Naive thymus-derived CD8-positive, alpha-beta T cell (primary cell): ENCODE results near the gene SIGLECL1. TPM values are rescaled to one million over a fixed set of nuclear protein-coding genes. Genes with fewer than 3 reads are reported as not detected.
"Not testable (repeated sequence)": the region's sequence is repeated elsewhere in the genome, so short reads cannot be mapped to it uniquely, and the experiment has no call there.

ENCODE experiments used
- ATAC-seq, 2 donors: fragments of 150-1000 bp; cut with Tn5 transposase in 1 of 2; sonication (Bioruptor Pico), chemical (Tn5 transposase) in 1 of 2; 1 replicate in 1 of 2; 2 replicates in 1 of 2; pipeline ENCODE4 v1.10.0; 2021; ENCODE audit warnings: mild to moderate bottlenecking in 2 of 2, moderate library complexity in 2 of 2
- POLR2A ChIA-PET: fragments of 350-600 bp; sonication (Branson Sonifier 250); formaldehyde crosslinking; loops from one replicate; lab custom pipeline; 2021; ENCODE audit warnings: antibody characterized with exemption; lab: Charles Lee
- DNase-seq, 10 donors: peaks; one replicate each; pipeline versions ENCODE4 v3.0.0 to v3.0.0-alpha.2; 2020 to 2022
- H3K27ac Mint-ChIP-seq, 10 donors: one replicate each; pipeline ENCODE4 v1.8.0; 2020 to 2022; ENCODE audit warnings: mild to moderate bottlenecking in 10 of 10, mixed read lengths in 10 of 10, moderate library complexity in 4 of 10, inconsistent platforms in 1 of 10
- H3K27me3 Mint-ChIP-seq, 5 donors: one replicate each; pipeline ENCODE4 v1.8.0; 2021 to 2022; ENCODE audit warnings: mixed read lengths in 5 of 5
- H3K36me3 Mint-ChIP-seq, 3 donors: one replicate each; pipeline ENCODE4 v1.8.0; 2020 to 2022; ENCODE audit warnings: mixed read lengths in 3 of 3, mild to moderate bottlenecking in 2 of 3, inconsistent platforms in 1 of 3
- H3K4me1 Mint-ChIP-seq, 4 donors: one replicate each; pipeline ENCODE4 v1.8.0; 2021 to 2022; ENCODE audit warnings: mixed read lengths in 4 of 4
- H3K4me3 Mint-ChIP-seq, 10 donors: one replicate each; pipeline ENCODE4 v1.8.0; 2020 to 2022; ENCODE audit warnings: mild to moderate bottlenecking in 10 of 10, mixed read lengths in 10 of 10, moderate library complexity in 6 of 10, inconsistent platforms in 1 of 10
- H3K9me3 Mint-ChIP-seq, 9 donors: one replicate each; pipeline ENCODE4 v1.8.0; 2020 to 2022; ENCODE audit warnings: mixed read lengths in 9 of 9, mild to moderate bottlenecking in 3 of 9, inconsistent platforms in 1 of 9, moderate library complexity in 1 of 9
- polyA plus RNA-seq, 3 donors: library from polyadenylated mRNA; unstranded; fragments of 300-500 nt; fragmentation: Illumina TruSeq; gene quantifications; one replicate each; pipeline ENCODE4 v1.2.3, GENCODE V29; 2021
- total RNA-seq, 8 experiments: library from RNA in 2 of 8; stranded (reverse) in 2 of 8; gene quantifications; one replicate each; pipeline ENCODE4 v1.2.3 and lab custom pipeline; 2021 to 2026

The SIGLECL1 gene
- total and polyA plus RNA-seq, 5 experiments from 2014 or later = not detected

- H3K9me3 Mint-ChIP-seq, ATAC-seq, H3K36me3 Mint-ChIP-seq, H3K4me1 Mint-ChIP-seq, H3K27ac Mint-ChIP-seq, DNase-seq, POLR2A ChIA-PET: not testable (repeated sequence)
- peak within 1 kb of the TSS in 1 of 10 donors; percentile 60 for H3K4me3 Mint-ChIP-seq
- peaks cover 18 to 74% (median 41%) of the 10 kb centered on the region in 5 donors for H3K27me3 Mint-ChIP-seq
These were observed 25.9 kb upstream of the SIGLECL1 start, which contains the start of gene CD33 for GRCh38 chr19:51224898-51225393. CD33 (plus strand) TSS chr19:51225080; CDS start chr19:51225119, 39 bp downstream.

- POLR2A ChIA-PET = no interaction called here
- Mint-ChIP-seq H3K36me3 (no peaks in the 10 kb centered on the region), H3K27me3 (peaks cover 15 to 73% (median 38%) of the 10 kb centered on the region in 5 donors), H3K4me3 (no peak overlapping the region), H3K9me3 (no peaks in the 10 kb centered on the region), H3K4me1 (no peaks in the 10 kb centered on the region), H3K27ac (no peak overlapping the region)
- DNase-seq (no peak), ATAC-seq (no peak)
These were observed 24.8 kb upstream of the SIGLECL1 start for GRCh38 chr19:51226067-51226466.

GRCh38 chr19:51227326-51227725 lies 23.6 kb upstream of the SIGLECL1 start:
- Mint-ChIP-seq H3K4me1 (no peaks in the 10 kb centered on the region), H3K36me3 (peaks cover 0 to 3% (median 3%) of the 10 kb centered on the region in 3 donors)

GRCh38 chr19:51227966-51228365 lies 22.9 kb upstream of the SIGLECL1 start:
- no peak for DNase-seq
- Mint-ChIP-seq H3K27ac (no peak overlapping the region), H3K9me3 (peaks cover 0 to 8% (median 0%) of the 10 kb centered on the region in 9 donors), H3K4me1 (no peaks in the 10 kb centered on the region), H3K4me3 (no peak overlapping the region), H3K27me3 (peaks cover 21 to 91% (median 41%) of the 10 kb centered on the region in 5 donors), H3K36me3 (peaks cover 0 to 8% (median 4%) of the 10 kb centered on the region in 3 donors)
- POLR2A ChIA-PET = no interaction called here
- no peak for ATAC-seq

More at GRCh38 chr19:51227326-51227725, 23.6 kb upstream of the SIGLECL1 start:
- no peak for ATAC-seq
- H3K27me3 Mint-ChIP-seq = peaks cover 19 to 85% (median 42%) of the 10 kb centered on the region in 5 donors
- POLR2A ChIA-PET = no interaction called here
- peaks cover 0 to 3% (median 0%) of the 10 kb centered on the region in 9 donors for H3K9me3 Mint-ChIP-seq
- H3K27ac Mint-ChIP-seq = no peak overlapping the region
- no peak for DNase-seq
- no peak overlapping the region for H3K4me3 Mint-ChIP-seq

GRCh38 chr19:51240866-51241265 lies 10.0 kb upstream of the SIGLECL1 start:
- POLR2A ChIA-PET = no interaction called here
- H3K27me3 Mint-ChIP-seq = peaks cover 9 to 30% (median 12%) of the 10 kb centered on the region in 5 donors
- no peak overlapping the region for H3K4me3 Mint-ChIP-seq
- H3K27ac Mint-ChIP-seq = no peak overlapping the region
- DNase-seq = no peak
- H3K36me3 Mint-ChIP-seq = peaks cover 0 to 7% (median 0%) of the 10 kb centered on the region in 3 donors
- H3K4me1 Mint-ChIP-seq = peaks cover 3 to 12% (median 7%) of the 10 kb centered on the region in 4 donors
- H3K9me3 Mint-ChIP-seq = peaks cover 0 to 3% (median 0%) of the 10 kb centered on the region in 9 donors
- no peak for ATAC-seq

- POLR2A ChIA-PET = no interaction called here
- DNase-seq (no peak), ATAC-seq (no peak)
- H3K27ac Mint-ChIP-seq = peak overlapping the region in 1 of 10 donors; percentile 13
- H3K9me3 Mint-ChIP-seq = peaks cover 0 to 3% (median 0%) of the 10 kb centered on the region in 9 donors
- H3K36me3 Mint-ChIP-seq = peaks cover 0 to 7% (median 0%) of the 10 kb centered on the region in 3 donors
- H3K4me3 Mint-ChIP-seq = no peak overlapping the region
- peaks cover 9 to 30% (median 12%) of the 10 kb centered on the region in 5 donors for H3K27me3 Mint-ChIP-seq
- peaks cover 3 to 18% (median 11%) of the 10 kb centered on the region in 4 donors for H3K4me1 Mint-ChIP-seq
These were observed 7.8 kb upstream of the SIGLECL1 start for GRCh38 chr19:51242881-51243630.

- DNase-seq = no peak
- ATAC-seq = no peak
- H3K27me3 Mint-ChIP-seq = peaks cover 6 to 17% (median 12%) of the 10 kb centered on the region in 5 donors
- POLR2A ChIA-PET = no interaction called here
- no peak overlapping the region for H3K27ac Mint-ChIP-seq
- H3K4me1 Mint-ChIP-seq = peaks cover 3 to 18% (median 11%) of the 10 kb centered on the region in 4 donors
- H3K4me3 Mint-ChIP-seq = no peak overlapping the region
- peaks cover 0 to 7% (median 0%) of the 10 kb centered on the region in 3 donors for H3K36me3 Mint-ChIP-seq
- peaks cover 0 to 3% (median 0%) of the 10 kb centered on the region in 9 donors for H3K9me3 Mint-ChIP-seq
These were observed 4.7 kb upstream of the SIGLECL1 start for GRCh38 chr19:51246164-51246552.

- no peak overlapping the region for H3K4me3 Mint-ChIP-seq
- POLR2A ChIA-PET = no interaction called here
- peaks cover 0 to 2% (median 0%) of the 10 kb centered on the region in 9 donors for H3K9me3 Mint-ChIP-seq
- no peak for DNase-seq
- no peaks in the 10 kb centered on the region for H3K36me3 Mint-ChIP-seq
- no peak overlapping the region for H3K27ac Mint-ChIP-seq
- H3K27me3 Mint-ChIP-seq = peaks cover 3 to 15% (median 6%) of the 10 kb centered on the region in 5 donors
- peaks cover 3 to 16% (median 11%) of the 10 kb centered on the region in 4 donors for H3K4me1 Mint-ChIP-seq
- ATAC-seq = no peak
These were observed 2.8 kb upstream of the SIGLECL1 start for GRCh38 chr19:51247972-51248590.

- H3K9me3 Mint-ChIP-seq = no peaks in the 10 kb centered on the region
- H3K4me3 Mint-ChIP-seq = no peak overlapping the region
- H3K27ac Mint-ChIP-seq = no peak overlapping the region
- H3K36me3 Mint-ChIP-seq = no peaks in the 10 kb centered on the region
- peaks cover 0 to 19% (median 5%) of the 10 kb centered on the region in 5 donors for H3K27me3 Mint-ChIP-seq
- peaks cover 0 to under 1% (median under 1%) of the 10 kb centered on the region in 4 donors for H3K4me1 Mint-ChIP-seq
- no peak for DNase-seq
- POLR2A ChIA-PET = no interaction called here
- no peak for ATAC-seq
These were observed 564 bp downstream of the SIGLECL1 start for GRCh38 chr19:51251468-51251820.

- H3K36me3 Mint-ChIP-seq = no peaks in the 10 kb centered on the region
- H3K4me3 Mint-ChIP-seq = no peak overlapping the region
- DNase-seq (no peak), ATAC-seq (no peak)
- peaks cover 0 to 19% (median 7%) of the 10 kb centered on the region in 5 donors for H3K27me3 Mint-ChIP-seq
- H3K9me3 Mint-ChIP-seq = no peaks in the 10 kb centered on the region
- no peak overlapping the region for H3K27ac Mint-ChIP-seq
- H3K4me1 Mint-ChIP-seq = no peaks in the 10 kb centered on the region
- POLR2A ChIA-PET = no interaction called here
These were observed 1.6 kb downstream of the SIGLECL1 start for GRCh38 chr19:51252306-51253079.

GRCh38 chr19:51253088-51253806 lies 2.4 kb downstream of the SIGLECL1 start:
- DNase-seq (no peak), ATAC-seq (no peak)
- H3K9me3 Mint-ChIP-seq = no peaks in the 10 kb centered on the region
- POLR2A ChIA-PET = no interaction called here
- no peak overlapping the region for H3K4me3 Mint-ChIP-seq
- H3K27me3 Mint-ChIP-seq = peaks cover 4 to 17% (median 7%) of the 10 kb centered on the region in 5 donors
- peak overlapping the region in 1 of 10 donors; percentile 28 for H3K27ac Mint-ChIP-seq
- peaks cover 0 to 5% (median under 1%) of the 10 kb centered on the region in 4 donors for H3K4me1 Mint-ChIP-seq
- H3K36me3 Mint-ChIP-seq = no peaks in the 10 kb centered on the region

- no peaks in the 10 kb centered on the region for H3K36me3 Mint-ChIP-seq
- ATAC-seq (no peak), DNase-seq (no peak)
- H3K4me3 Mint-ChIP-seq = no peak overlapping the region
- no peak overlapping the region for H3K27ac Mint-ChIP-seq
- POLR2A ChIA-PET = no interaction called here
- peaks cover 2 to 8% (median 4%) of the 10 kb centered on the region in 4 donors for H3K4me1 Mint-ChIP-seq
- no peaks in the 10 kb centered on the region for H3K9me3 Mint-ChIP-seq
- peaks cover 8 to 29% (median 16%) of the 10 kb centered on the region in 5 donors for H3K27me3 Mint-ChIP-seq
These were observed 5.3 kb downstream of the SIGLECL1 start for GRCh38 chr19:51256155-51256625.
